ENCODE measurements around the gene ARHGEF6.

The ARHGEF6 gene

GRCh38 chrX:136671006-136671610 is 109.6 kb downstream of the ARHGEF6 start:
- Histone ChIP-seq H3K23ac (ENCODE audit: low read length in 2 of 2) (no peak overlapping the region), H2BK12ac (ENCODE audit: low read length in 2 of 2) (no peak overlapping the region), H3K4me2 (ENCODE audit: low read length, poor library complexity, severe bottlenecking) (no peak overlapping the region), H2AK5ac (ENCODE audit: low read length, severe bottlenecking) (no peak overlapping the region), H2BK120ac (ENCODE audit: low read depth, low read length) (no peak overlapping the region), H3K4me1 (ENCODE audit: control insufficient read depth, insufficient read depth, low read depth, low read length) (no peaks in the 10 kb centered on the region), H3K14ac (ENCODE audit: low read length in 2 of 2) (no peak overlapping the region), H3K27me3 (ENCODE audit: control insufficient read depth in 1 of 2, insufficient read depth in 1 of 2, low read length in 2 of 2) (no peaks in the 10 kb centered on the region), H2BK15ac (ENCODE audit: low read depth, poor library complexity, severe bottlenecking) (no peak overlapping the region), H3K79me1 (replicated peaks; ENCODE audit: low read length, poor library complexity, severe bottlenecking) (no peaks in the 10 kb centered on the region), H3K9ac (ENCODE audit: low read length) (no peak overlapping the region), H3K27ac (ENCODE audit: low read length, poor library complexity, severe bottlenecking) (no peak overlapping the region), H2AFZ (ENCODE audit: low read depth, low read length) (no peak overlapping the region), H3K4ac (ENCODE audit: low read depth in 1 of 2, low read length in 2 of 2) (no peak overlapping the region), H3K36me3 (ENCODE audit: control insufficient read depth in 1 of 2, insufficient read depth in 2 of 2, low read depth in 1 of 2, low read length in 2 of 2) (peaks cover 0 to 17% of the 10 kb centered on the region in 2 experiments), H3K9me3 (ENCODE audit: control insufficient read depth, low read length) (no peaks in the 10 kb centered on the region), H3K18ac (ENCODE audit: low read depth in 1 of 2, low read length in 2 of 2) (no peak overlapping the region), H4K91ac (ENCODE audit: low read length) (no peak overlapping the region), H3K4me3 (ENCODE audit: insufficient read depth in 1 of 2, low read depth in 1 of 2, low read length in 2 of 2) (no peak overlapping the region), H2BK5ac (ENCODE audit: low read depth, low read length, poor library complexity, severe bottlenecking) (no peak overlapping the region), H4K8ac (ENCODE audit: low read length) (no peak overlapping the region)
- 86% methylated on average over 1 of the region's 3 CpGs for WGBS
- DNase-seq: no peak

- Histone ChIP-seq H3K14ac (ENCODE audit: low read length in 2 of 2) (no peak overlapping the region), H3K4ac (ENCODE audit: low read depth in 1 of 2, low read length in 2 of 2) (no peak overlapping the region), H2BK15ac (ENCODE audit: low read depth, poor library complexity, severe bottlenecking) (no peak overlapping the region), H3K23ac (ENCODE audit: low read length in 2 of 2) (no peak overlapping the region), H3K27me3 (ENCODE audit: control insufficient read depth in 1 of 2, insufficient read depth in 1 of 2, low read length in 2 of 2) (no peaks in the 10 kb centered on the region), H3K79me1 (replicated peaks; ENCODE audit: low read length, poor library complexity, severe bottlenecking) (no peaks in the 10 kb centered on the region), H4K91ac (ENCODE audit: low read length) (no peak overlapping the region), H3K4me2 (ENCODE audit: low read length, poor library complexity, severe bottlenecking) (no peak overlapping the region), H2BK5ac (ENCODE audit: low read depth, low read length, poor library complexity, severe bottlenecking) (no peak overlapping the region), H2BK120ac (ENCODE audit: low read depth, low read length) (no peak overlapping the region), H3K27ac (ENCODE audit: low read length, poor library complexity, severe bottlenecking) (no peak overlapping the region), H3K4me3 (ENCODE audit: insufficient read depth in 1 of 2, low read depth in 1 of 2, low read length in 2 of 2) (no peak overlapping the region), H3K9me3 (ENCODE audit: control insufficient read depth, low read length) (peaks cover 19% of the 10 kb centered on the region), H3K4me1 (ENCODE audit: control insufficient read depth, insufficient read depth, low read depth, low read length) (no peaks in the 10 kb centered on the region), H2AK5ac (ENCODE audit: low read length, severe bottlenecking) (no peak overlapping the region), H3K18ac (ENCODE audit: low read depth in 1 of 2, low read length in 2 of 2) (no peak overlapping the region), H2AFZ (ENCODE audit: low read depth, low read length) (no peak overlapping the region), H3K9ac (ENCODE audit: low read length) (no peak overlapping the region), H3K36me3 (ENCODE audit: control insufficient read depth in 1 of 2, insufficient read depth in 2 of 2, low read depth in 1 of 2, low read length in 2 of 2) (peaks cover 0 to 24% of the 10 kb centered on the region in 2 experiments), H4K8ac (ENCODE audit: low read length) (no peak overlapping the region), H2BK12ac (ENCODE audit: low read length in 2 of 2) (no peak overlapping the region)
- no peak for DNase-seq
- WGBS: 63% methylated on average over 2 of the region's 10 CpGs
Measured at GRCh38 chrX:136667446-136668168, 113.1 kb downstream of the ARHGEF6 start.

- Histone ChIP-seq H2AFZ (ENCODE audit: low read depth, low read length) (no peak overlapping the region), H3K4me2 (ENCODE audit: low read length, poor library complexity, severe bottlenecking) (no peak overlapping the region), H3K4me1 (ENCODE audit: control insufficient read depth, insufficient read depth, low read depth, low read length) (no peaks in the 10 kb centered on the region), H3K23ac (ENCODE audit: low read length in 2 of 2) (no peak overlapping the region), H2BK120ac (ENCODE audit: low read depth, low read length) (no peak overlapping the region), H3K18ac (ENCODE audit: low read depth in 1 of 2, low read length in 2 of 2) (no peak overlapping the region), H3K27me3 (ENCODE audit: control insufficient read depth in 1 of 2, insufficient read depth in 1 of 2, low read length in 2 of 2) (no peaks in the 10 kb centered on the region), H3K14ac (ENCODE audit: low read length in 2 of 2) (no peak overlapping the region), H2AK5ac (ENCODE audit: low read length, severe bottlenecking) (no peak overlapping the region), H2BK15ac (ENCODE audit: low read depth, poor library complexity, severe bottlenecking) (no peak overlapping the region), H3K4me3 (ENCODE audit: insufficient read depth in 1 of 2, low read depth in 1 of 2, low read length in 2 of 2) (no peak overlapping the region), H3K36me3 (ENCODE audit: control insufficient read depth in 1 of 2, insufficient read depth in 2 of 2, low read depth in 1 of 2, low read length in 2 of 2) (peaks cover 0 to 24% of the 10 kb centered on the region in 2 experiments), H2BK12ac (ENCODE audit: low read length in 2 of 2) (no peak overlapping the region), H3K4ac (ENCODE audit: low read depth in 1 of 2, low read length in 2 of 2) (no peak overlapping the region), H3K27ac (ENCODE audit: low read length, poor library complexity, severe bottlenecking) (no peak overlapping the region), H3K9me3 (ENCODE audit: control insufficient read depth, low read length) (peaks cover 19% of the 10 kb centered on the region), H4K8ac (ENCODE audit: low read length) (no peak overlapping the region), H2BK5ac (ENCODE audit: low read depth, low read length, poor library complexity, severe bottlenecking) (no peak overlapping the region), H3K79me1 (replicated peaks; ENCODE audit: low read length, poor library complexity, severe bottlenecking) (no peaks in the 10 kb centered on the region), H3K9ac (ENCODE audit: low read length) (no peak overlapping the region), H4K91ac (ENCODE audit: low read length) (no peak overlapping the region)
- WGBS: no CpG with 5 or more reads among the region's 1 CpG
- DNase-seq: no peak
Measured at GRCh38 chrX:136666088-136666487, 114.6 kb downstream of the ARHGEF6 start.

GRCh38 chrX:136665258-136665900 is 115.4 kb downstream of the ARHGEF6 start:
- Histone ChIP-seq H3K4me3 (ENCODE audit: insufficient read depth in 1 of 2, low read depth in 1 of 2, low read length in 2 of 2) (no peak overlapping the region), H3K27me3 (ENCODE audit: control insufficient read depth in 1 of 2, insufficient read depth in 1 of 2, low read length in 2 of 2) (no peaks in the 10 kb centered on the region), H3K4me2 (ENCODE audit: low read length, poor library complexity, severe bottlenecking) (no peak overlapping the region), H3K18ac (ENCODE audit: low read depth in 1 of 2, low read length in 2 of 2) (no peak overlapping the region), H3K27ac (ENCODE audit: low read length, poor library complexity, severe bottlenecking) (no peak overlapping the region), H3K9ac (ENCODE audit: low read length) (no peak overlapping the region), H3K36me3 (ENCODE audit: control insufficient read depth in 1 of 2, insufficient read depth in 2 of 2, low read depth in 1 of 2, low read length in 2 of 2) (peaks cover 0 to 24% of the 10 kb centered on the region in 2 experiments), H3K23ac (ENCODE audit: low read length in 2 of 2) (no peak overlapping the region), H2AK5ac (ENCODE audit: low read length, severe bottlenecking) (no peak overlapping the region), H2BK15ac (ENCODE audit: low read depth, poor library complexity, severe bottlenecking) (no peak overlapping the region), H3K9me3 (ENCODE audit: control insufficient read depth, low read length) (peaks cover 19% of the 10 kb centered on the region), H4K8ac (ENCODE audit: low read length) (no peak overlapping the region), H3K14ac (ENCODE audit: low read length in 2 of 2) (no peak overlapping the region), H3K4me1 (ENCODE audit: control insufficient read depth, insufficient read depth, low read depth, low read length) (no peaks in the 10 kb centered on the region), H2BK5ac (ENCODE audit: low read depth, low read length, poor library complexity, severe bottlenecking) (no peak overlapping the region), H2AFZ (ENCODE audit: low read depth, low read length) (no peak overlapping the region), H4K91ac (ENCODE audit: low read length) (no peak overlapping the region), H2BK12ac (ENCODE audit: low read length in 2 of 2) (no peak overlapping the region), H3K79me1 (replicated peaks; ENCODE audit: low read length, poor library complexity, severe bottlenecking) (no peaks in the 10 kb centered on the region), H3K4ac (ENCODE audit: low read depth in 1 of 2, low read length in 2 of 2) (no peak overlapping the region), H2BK120ac (ENCODE audit: low read depth, low read length) (no peak overlapping the region)
- DNase-seq: no peak
- no CpG with 5 or more reads among the region's 6 CpGs for WGBS

Measured in mesenchymal stem cell (in vitro differentiated cells and primary cell).